ENCODE results near the gene MDFIC2. TPM values are rescaled to one million over a fixed set of nuclear protein-coding genes. Genes with fewer than 3 reads are reported as not detected.

MDFIC2 gene
- total and polyA plus RNA-seq, 8 donors = not detected

GRCh38 chr3:70233812-70234211 is 78.6 kb downstream of the MDFIC2 start:
- no peak overlapping the region for H3K27ac ChIP-seq
- H3K27me3 ChIP-seq = no peaks in the 10 kb centered on the region
- no peaks in the 10 kb centered on the region for H3K36me3 ChIP-seq
- intact Hi-C loops (cut with DNase I; ENCODE audit: low total_unique reads) = no loop called here
- 62 to 94% (median 81%) methylated on average over 1 of the region's 1 CpG for WGBS, 5 donors
- no peak for DNase-seq
- H3K9me3 ChIP-seq = no peaks in the 10 kb centered on the region
- H3K4me3 ChIP-seq = no peak overlapping the region
- no peaks in the 10 kb centered on the region for H3K4me1 ChIP-seq
- TF ChIP-seq, protein P1, sequence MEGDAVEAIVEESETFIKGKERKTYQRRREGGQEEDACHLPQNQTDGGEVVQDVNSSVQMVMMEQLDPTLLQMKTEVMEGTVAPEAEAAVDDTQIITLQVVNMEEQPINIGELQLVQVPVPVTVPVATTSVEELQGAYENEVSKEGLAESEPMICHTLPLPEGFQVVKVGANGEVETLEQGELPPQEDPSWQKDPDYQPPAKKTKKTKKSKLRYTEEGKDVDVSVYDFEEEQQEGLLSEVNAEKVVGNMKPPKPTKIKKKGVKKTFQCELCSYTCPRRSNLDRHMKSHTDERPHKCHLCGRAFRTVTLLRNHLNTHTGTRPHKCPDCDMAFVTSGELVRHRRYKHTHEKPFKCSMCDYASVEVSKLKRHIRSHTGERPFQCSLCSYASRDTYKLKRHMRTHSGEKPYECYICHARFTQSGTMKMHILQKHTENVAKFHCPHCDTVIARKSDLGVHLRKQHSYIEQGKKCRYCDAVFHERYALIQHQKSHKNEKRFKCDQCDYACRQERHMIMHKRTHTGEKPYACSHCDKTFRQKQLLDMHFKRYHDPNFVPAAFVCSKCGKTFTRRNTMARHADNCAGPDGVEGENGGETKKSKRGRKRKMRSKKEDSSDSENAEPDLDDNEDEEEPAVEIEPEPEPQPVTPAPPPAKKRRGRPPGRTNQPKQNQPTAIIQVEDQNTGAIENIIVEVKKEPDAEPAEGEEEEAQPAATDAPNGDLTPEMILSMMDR (IDR thresholded peaks at IDR 0.05) = no peak
- no peak for TF ChIP-seq POLR2A (IDR thresholded peaks at IDR 0.05)
- TF ChIP-seq POLR2AphosphoS5 (IDR thresholded peaks at IDR 0.05) = no peak
- TF ChIP-seq EP300 (IDR thresholded peaks at IDR 0.05) = no peak

GRCh38 chr3:70233112-70233511 is 79.3 kb downstream of the MDFIC2 start:
- intact Hi-C loops (cut with DNase I; ENCODE audit: low total_unique reads) = no loop called here
- TF ChIP-seq, protein P1 (IDR thresholded peaks at IDR 0.05) = no peak
- TF ChIP-seq POLR2AphosphoS5 (IDR thresholded peaks at IDR 0.05) (no peak), EP300 (IDR thresholded peaks at IDR 0.05) (no peak), POLR2A (IDR thresholded peaks at IDR 0.05) (no peak)
- WGBS, 5 donors = 71 to 79% (median 76%) methylated on average over 5 of the region's 5 CpGs

DNA sequence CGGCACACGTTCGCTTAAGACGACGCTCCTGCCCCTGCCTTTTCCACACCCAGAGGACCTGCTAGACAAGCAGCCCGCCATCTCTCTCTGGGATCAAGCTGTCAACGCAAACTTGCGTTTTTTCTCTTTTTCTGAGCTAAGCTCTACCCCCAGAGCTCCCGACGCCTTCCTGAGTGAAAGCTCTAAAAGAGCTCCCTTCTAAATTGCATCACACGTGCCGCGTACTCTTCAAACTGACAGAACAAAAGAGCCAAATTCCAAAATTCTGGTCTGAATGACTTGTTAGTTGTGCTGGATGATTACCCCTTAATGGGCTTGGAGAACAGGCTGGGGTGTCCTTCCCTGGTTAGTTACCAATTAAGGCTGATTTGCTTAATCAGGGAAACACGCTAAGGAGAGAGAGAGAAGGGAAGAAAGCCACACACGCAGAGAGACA is 81.2 kb downstream of the MDFIC2 start:
- intact Hi-C loops (cut with DNase I; ENCODE audit: low total_unique reads) = no loop called here
- Histone ChIP-seq H3K36me3 (no peaks in the 10 kb centered on the region), H3K27ac (no peak overlapping the region), H3K27me3 (no peaks in the 10 kb centered on the region), H3K4me3 (no peak overlapping the region), H3K4me1 (no peaks in the 10 kb centered on the region), H3K9me3 (no peaks in the 10 kb centered on the region)
- 79 to 90% (median 88%) methylated on average over 15 of the region's 15 CpGs for WGBS, 5 donors
- no peak for DNase-seq
- no peak for TF ChIP-seq EP300 (IDR thresholded peaks at IDR 0.05)
- no peak for TF ChIP-seq POLR2A (IDR thresholded peaks at IDR 0.05)
- TF ChIP-seq, protein P1 (IDR thresholded peaks at IDR 0.05) = no peak
- no peak for TF ChIP-seq POLR2AphosphoS5 (IDR thresholded peaks at IDR 0.05)

More at GRCh38 chr3:70233112-70233511, 79.3 kb downstream of the MDFIC2 start:
- H3K27ac ChIP-seq = no peak overlapping the region
- no peak overlapping the region for H3K4me3 ChIP-seq
- H3K9me3 ChIP-seq = no peaks in the 10 kb centered on the region
- H3K4me1 ChIP-seq = no peaks in the 10 kb centered on the region
- DNase-seq = no peak
- H3K27me3 ChIP-seq = no peaks in the 10 kb centered on the region
- no peaks in the 10 kb centered on the region for H3K36me3 ChIP-seq

DNA sequence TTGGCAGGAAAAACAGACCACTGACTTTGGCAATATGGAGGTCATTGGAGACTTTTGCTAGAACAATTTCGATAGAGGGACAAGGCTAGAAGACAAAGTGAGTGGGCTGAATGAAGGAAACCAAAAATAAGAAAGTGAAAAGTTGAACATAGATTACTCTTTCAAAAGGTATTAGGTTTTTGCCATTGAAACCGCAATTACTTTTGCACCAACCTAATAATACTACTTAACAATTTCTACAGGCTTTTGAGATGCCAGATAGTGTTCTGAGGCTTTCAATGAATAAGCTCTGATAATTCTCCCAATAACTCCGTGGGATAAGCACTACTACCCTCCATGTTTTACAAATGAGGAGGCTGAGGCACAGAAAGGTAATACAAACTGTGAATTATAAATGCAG is 85.0 kb downstream of the MDFIC2 start:
- TF ChIP-seq POLR2AphosphoS5 (IDR thresholded peaks at IDR 0.05) (no peak), POLR2A (IDR thresholded peaks at IDR 0.05) (no peak), EP300 (IDR thresholded peaks at IDR 0.05) (no peak)
- TF ChIP-seq, protein P1 (IDR thresholded peaks at IDR 0.05) = no peak
- Histone ChIP-seq H3K9me3 (no peaks in the 10 kb centered on the region), H3K4me3 (no peak overlapping the region), H3K27me3 (no peaks in the 10 kb centered on the region), H3K27ac (no peak overlapping the region), H3K36me3 (no peaks in the 10 kb centered on the region), H3K4me1 (no peaks in the 10 kb centered on the region)
- 74 to 81% (median 79%) methylated on average over 3 of the region's 3 CpGs for WGBS, 5 donors
- DNase-seq = no peak
- intact Hi-C loops (cut with DNase I; ENCODE audit: low total_unique reads) = no loop called here
